HTERT RPE-1 (cell line): ENCODE results near the gene CPB1.

Experiments
- in situ Hi-C: fragments of 300-500 bp; cut with MboI; formaldehyde crosslinking; loops from 4 replicates; pipeline ENCODE4 v1.14.3; 2020; ENCODE audit warnings: low sequenced_read_pairs

The CPB1 gene

GRCh38 chr3:148881286-148881685 lies 53.7 kb downstream of the CPB1 start:
- in situ Hi-C loops: no loop called here

GRCh38 chr3:148882288-148882687 lies 54.7 kb downstream of the CPB1 start:
- in situ Hi-C loops: no loop called here

GRCh38 chr3:148883163-148883562 lies 55.6 kb downstream of the CPB1 start:
- in situ Hi-C loops: no loop called here

- in situ Hi-C loops: no loop called here
Measured at GRCh38 chr3:148884261-148884660, 56.6 kb downstream of the CPB1 start.

- in situ Hi-C loops: no loop called here
Measured at GRCh38 chr3:148889828-148890227, 62.2 kb downstream of the CPB1 start.

GRCh38 chr3:148896062-148896461 lies 68.5 kb downstream of the CPB1 start:
- in situ Hi-C loops: no loop called here

- in situ Hi-C loops: no loop called here
Measured at GRCh38 chr3:148901987-148902791, 74.6 kb downstream of the CPB1 start.

GRCh38 chr3:148903022-148903442 lies 75.4 kb downstream of the CPB1 start:
- in situ Hi-C loops: no loop called here

- in situ Hi-C loops: no loop called here
Measured at GRCh38 chr3:148903941-148904340, 76.3 kb downstream of the CPB1 start.

- in situ Hi-C loops: no loop called here
Measured at GRCh38 chr3:148906667-148907066, 79.1 kb downstream of the CPB1 start.
